ENCODE measurements around the gene IDH1. TPM values are rescaled to one million over a fixed set of nuclear protein-coding genes. Genes with fewer than 3 reads are reported as not detected.

Gene IDH1
- total RNA-seq, 2 donors from 2014 or later, result 28.7 to 50.6 TPM

- H3K9me3 ChIP-seq, result no peaks in the 10 kb centered on the region
- H3K4me3 ChIP-seq, result peak overlapping the region; percentile 80 to 94
- DNase-seq (peak; percentile 77 to 82 (median 78)), ATAC-seq (peak; percentile 64)
- peaks cover 0 to 2% of the 10 kb centered on the region in 2 donors for H3K36me3 ChIP-seq (replicated peaks in 1 of 2; ENCODE audit: insufficient read depth in 1 of 2, low read depth in 2 of 2)
- H3K27ac ChIP-seq, result peak overlapping the region; percentile 62 to 90 (median 83)
- TF ChIP-seq CTCF (IDR thresholded peaks at IDR 0.05) (peak; percentile 66 to 86 (median 78)), POLR2A (IDR thresholded peaks at IDR 0.05) (no peak)
- 0% methylated on average over 35 of the region's 36 CpGs for WGBS, 2 donors
- no peaks in the 10 kb centered on the region for H3K27me3 ChIP-seq
- H3K4me1 ChIP-seq, result peaks cover 40% of the 10 kb centered on the region
- intact Hi-C loops (cut with DNase I), result no loop called here
Observed at GRCh38 chr2:208254118-208254870, 577 bp downstream of the IDH1 start.

- Histone ChIP-seq H3K4me1 (peaks cover 40% of the 10 kb centered on the region), H3K4me3 (peak overlapping the region in 1 of 2 donors; percentile 94), H3K27me3 (no peaks in the 10 kb centered on the region), H3K27ac (peak overlapping the region; percentile 62 to 90 (median 83)), H3K36me3 (replicated peaks in 1 of 2; ENCODE audit: insufficient read depth in 1 of 2, low read depth in 2 of 2) (peaks cover 0 to 2% of the 10 kb centered on the region in 2 donors), H3K9me3 (no peaks in the 10 kb centered on the region)
- 0 to 1% methylated on average over 7 of the region's 7 CpGs for WGBS, 2 donors
- DNase-seq, result no peak
- intact Hi-C loops (cut with DNase I), result no loop called here
- no peak for TF ChIP-seq CTCF (IDR thresholded peaks at IDR 0.05)
- TF ChIP-seq POLR2A (IDR thresholded peaks at IDR 0.05), result no peak
- ATAC-seq, result no peak
Observed at GRCh38 chr2:208253600-208254117, 1.2 kb downstream of the IDH1 start.

- ATAC-seq (no peak), DNase-seq (no peak)
- Histone ChIP-seq H3K9me3 (no peaks in the 10 kb centered on the region), H3K36me3 (replicated peaks in 1 of 2; ENCODE audit: insufficient read depth in 1 of 2, low read depth in 2 of 2) (peaks cover 0 to 2% of the 10 kb centered on the region in 2 donors), H3K27me3 (no peaks in the 10 kb centered on the region), H3K4me1 (peaks cover 40% of the 10 kb centered on the region), H3K4me3 (no peak overlapping the region), H3K27ac (peak overlapping the region in 3 of 4 donors; percentile 82 to 90 (median 84))
- intact Hi-C loops (cut with DNase I), result no loop called here
- 66 to 72% methylated on average over 3 of the region's 3 CpGs for WGBS, 2 donors
- no peak for TF ChIP-seq POLR2A (IDR thresholded peaks at IDR 0.05)
- no peak for TF ChIP-seq CTCF (IDR thresholded peaks at IDR 0.05)
Observed at GRCh38 chr2:208252716-208253492, 2.0 kb downstream of the IDH1 start.

GRCh38 chr2:208251098-208251497 lies 3.8 kb downstream of the IDH1 start:
- H3K36me3 ChIP-seq (replicated peaks in 1 of 2; ENCODE audit: insufficient read depth in 1 of 2, low read depth in 2 of 2), result peaks cover 0 to 2% of the 10 kb centered on the region in 2 donors
- no peak for TF ChIP-seq CTCF (IDR thresholded peaks at IDR 0.05)
- no peak for TF ChIP-seq POLR2A (IDR thresholded peaks at IDR 0.05)
- ATAC-seq (no peak), DNase-seq (no peak)
- peaks cover 24% of the 10 kb centered on the region for H3K4me1 ChIP-seq
- intact Hi-C loops (cut with DNase I), result no loop called here
- H3K27me3 ChIP-seq, result no peaks in the 10 kb centered on the region
- H3K9me3 ChIP-seq, result no peaks in the 10 kb centered on the region
- no peak overlapping the region for H3K4me3 ChIP-seq
- no peak overlapping the region for H3K27ac ChIP-seq
- 89% methylated on average over 4 of the region's 4 CpGs for WGBS, 2 donors

Measured in body of pancreas (tissue), 4 donors.